GM12891 (cell line): ENCODE measurements around the gene SAMD8.
"Not testable (repeated sequence)": the region's sequence is repeated elsewhere in the genome, so short reads cannot be mapped to it uniquely, and the experiment has no call there.

Source experiments
- PAX5 ChIP-seq: IDR thresholded peaks from 2 replicates; pipeline ENCODE4 v1.6.1; 2011; ENCODE audit warnings: low read length, moderate library complexity, mild to moderate bottlenecking; ENCODE audit not compliant: insufficient read depth, severe bottlenecking
- POLR2A ChIP-seq: IDR thresholded peaks from 2 replicates; pipeline ENCODE4 v1.6.1; 2011; ENCODE audit warnings: low read depth, low read length, control low read depth
- POLR2AphosphoS5 ChIP-seq: IDR thresholded peaks from 2 replicates; pipeline ENCODE4 v1.6.1; 2011; ENCODE audit warnings: low read depth, low read length, control low read depth
- POU2F2 ChIP-seq: IDR thresholded peaks from 2 replicates; pipeline ENCODE4 v1.6.1; 2011; ENCODE audit warnings: low read depth, mild to moderate bottlenecking, control low read depth, low read length, moderate library complexity
- SPI1 ChIP-seq: IDR thresholded peaks from 2 replicates; pipeline ENCODE4 v1.6.1; 2011; ENCODE audit warnings: low read depth, low read length, control low read depth
- TAF1 ChIP-seq: IDR thresholded peaks from 2 replicates; pipeline ENCODE4 v1.6.1; 2011; ENCODE audit warnings: low read depth, low read length, control low read depth

DNA sequence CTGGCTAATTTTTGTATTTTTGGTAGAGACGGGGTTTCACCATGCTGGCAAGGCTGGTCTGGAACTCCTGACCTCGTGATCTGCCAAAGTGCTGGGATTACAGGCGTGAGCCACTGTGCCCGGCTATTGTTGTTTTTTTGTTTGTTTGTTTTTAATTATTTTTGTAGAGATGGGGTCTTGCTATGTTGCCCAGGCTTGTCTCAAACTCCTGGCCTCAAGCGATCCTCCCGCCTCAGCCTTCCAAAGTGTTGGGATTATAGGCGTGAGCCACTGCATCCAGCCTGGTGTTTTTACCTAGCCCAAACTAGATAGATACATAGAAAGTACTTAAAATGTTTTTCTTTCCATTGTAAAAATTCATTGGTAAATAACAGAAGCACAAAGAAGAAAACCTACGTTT is 110.0 kb downstream of the SAMD8 start:
- TF ChIP-seq SPI1, POLR2AphosphoS5, POLR2A, TAF1, PAX5, POU2F2: not testable (repeated sequence)
